HG03045 (cell line): ENCODE measurements around the gene PPP4R2.
"Not testable (repeated sequence)": the region's sequence is repeated elsewhere in the genome, so short reads cannot be mapped to it uniquely, and the experiment has no call there.

Source experiments
- ATAC-seq: cut with Tn5 transposase; IDR thresholded peaks from one replicate; pipeline ENCODE4 v1.9.1; 2021; ENCODE audit warnings: mild to moderate bottlenecking, moderate library complexity; ENCODE audit not compliant: unreplicated experiment

PPP4R2 gene

GRCh38 chr3:73021301-73021835 lies 24.8 kb downstream of the PPP4R2 start:
- no peak for ATAC-seq

- ATAC-seq: no peak
Observed at GRCh38 chr3:73024836-73025235, 28.2 kb downstream of the PPP4R2 start.

- no peak for ATAC-seq
Observed at GRCh38 chr3:73026111-73026759, 29.6 kb downstream of the PPP4R2 start.

- ATAC-seq: no peak
Observed at GRCh38 chr3:73026760-73027113, 30.1 kb downstream of the PPP4R2 start.

- ATAC-seq: no peak
Observed at GRCh38 chr3:73028803-73029202, 32.2 kb downstream of the PPP4R2 start.

- no peak for ATAC-seq
Observed at GRCh38 chr3:73029321-73029796, 32.7 kb downstream of the PPP4R2 start.

GRCh38 chr3:73030073-73030597 lies 33.5 kb downstream of the PPP4R2 start:
- ATAC-seq: no peak

GRCh38 chr3:73031573-73032103 lies 35.0 kb downstream of the PPP4R2 start:
- ATAC-seq: no peak

- no peak for ATAC-seq
Observed at GRCh38 chr3:73036694-73037591, 40.3 kb downstream of the PPP4R2 start.

GRCh38 chr3:73041537-73041936 lies 44.9 kb downstream of the PPP4R2 start:
- no peak for ATAC-seq

GRCh38 chr3:73043414-73043813 lies 46.8 kb downstream of the PPP4R2 start:
- ATAC-seq: no peak

- no peak for ATAC-seq
Observed at GRCh38 chr3:73045391-73045790, 48.8 kb downstream of the PPP4R2 start.

GRCh38 chr3:73046195-73046594 lies 49.6 kb downstream of the PPP4R2 start:
- no peak for ATAC-seq

- no peak for ATAC-seq
Observed at GRCh38 chr3:73049319-73049718, 52.7 kb downstream of the PPP4R2 start.

GRCh38 chr3:73052857-73053256 lies 56.2 kb downstream of the PPP4R2 start:
- ATAC-seq: no peak

GRCh38 chr3:73055583-73055982 lies 59.0 kb downstream of the PPP4R2 start:
- no peak for ATAC-seq

GRCh38 chr3:73056014-73056844 lies 59.6 kb downstream of the PPP4R2 start:
- no peak for ATAC-seq

- no peak for ATAC-seq
Observed at GRCh38 chr3:73056845-73057150, 60.2 kb downstream of the PPP4R2 start.

GRCh38 chr3:73060302-73060723 lies 63.7 kb downstream of the PPP4R2 start:
- no peak for ATAC-seq

GRCh38 chr3:73061416-73061815 lies 64.8 kb downstream of the PPP4R2 start, which contains the start of gene EBLN2:
EBLN2 (plus strand) TSS chr3:73061659; CDS start chr3:73062082, 423 bp downstream.
- no peak for ATAC-seq

GRCh38 chr3:73066243-73066642 lies 69.6 kb downstream of the PPP4R2 start:
- not testable (repeated sequence) for ATAC-seq
